ENCODE data around the gene SEC61B.

- TF ChIP-seq CTCF (conservative IDR thresholded peaks at IDR 0.05; ENCODE audit: low read depth in 2 of 2) (no peak), POLR2AphosphoS5 (IDR thresholded peaks at IDR 0.05; ENCODE audit: low read depth) (peak; percentile 95), JUNB (IDR thresholded peaks at IDR 0.05; ENCODE audit: unreplicated experiment) (no peak), EZH2 (IDR thresholded peaks at IDR 0.05; ENCODE audit: low read depth, unreplicated experiment) (no peak), NANOG (IDR thresholded peaks at IDR 0.05; ENCODE audit: borderline replicate concordance) (no peak), REST (IDR thresholded peaks at IDR 0.05; ENCODE audit: unreplicated experiment) (no peak), CREB1 (CRISPR knock-in tag; IDR thresholded peaks at IDR 0.05; ENCODE audit: low read depth) (peak; percentile 77; the same call in 1 of the 2 replicates), EZH2phosphoT487 (IDR thresholded peaks at IDR 0.05; ENCODE audit: unreplicated experiment) (no peak)
Observed at GRCh38 chr9:99221621-99222415, at the start of gene SEC61B, which contains the start of gene ALG2.
